Activated T-cell treated with anti-CD3 and anti-CD28 coated beads for 48 hours (primary cell): ENCODE data around the gene RPH3AL.

ENCODE experiments used
- DNase-seq: peaks from one replicate; pipeline ENCODE4 v3.0.0-alpha.2; 2020; ENCODE audit warnings: low read depth

The RPH3AL gene

GRCh38 chr17:300881-301280 lies 51.7 kb downstream of the RPH3AL start:
- no peak for DNase-seq

- DNase-seq, result no peak
These were observed 53.1 kb downstream of the RPH3AL start for GRCh38 chr17:299546-299945.

DNA sequence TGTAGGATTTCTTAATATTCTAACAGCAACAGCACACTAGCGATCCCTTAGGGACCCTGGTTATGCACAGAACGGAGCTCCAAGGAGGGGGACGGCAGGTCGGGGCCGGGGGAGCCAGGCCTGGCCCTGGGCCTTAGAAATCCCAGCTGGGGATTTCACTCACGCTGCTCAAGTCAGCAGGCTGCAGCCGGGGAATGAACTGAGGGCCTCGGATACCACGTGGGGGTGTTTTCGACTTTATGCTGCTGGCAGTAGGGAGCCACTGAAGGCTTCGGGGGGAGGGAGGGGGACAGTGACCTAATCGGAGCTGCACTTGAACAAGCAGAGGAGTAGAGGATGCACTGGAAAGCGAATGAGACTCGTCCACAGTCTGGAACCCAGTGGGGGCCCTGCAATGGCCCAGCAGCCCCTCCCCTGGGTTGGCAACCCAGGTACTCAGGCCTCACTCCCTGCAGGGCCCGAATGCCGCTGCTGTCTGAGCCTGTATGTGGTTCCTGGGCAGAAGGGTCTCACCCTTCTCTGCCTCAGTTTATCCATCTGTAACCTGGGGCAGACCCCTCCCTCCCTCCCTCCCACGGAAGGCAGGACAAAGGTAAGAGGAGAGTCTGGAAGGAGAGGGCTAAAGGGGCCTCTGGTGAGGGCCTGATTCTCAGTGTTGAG lies 53.7 kb downstream of the RPH3AL start:
- no peak for DNase-seq

DNA sequence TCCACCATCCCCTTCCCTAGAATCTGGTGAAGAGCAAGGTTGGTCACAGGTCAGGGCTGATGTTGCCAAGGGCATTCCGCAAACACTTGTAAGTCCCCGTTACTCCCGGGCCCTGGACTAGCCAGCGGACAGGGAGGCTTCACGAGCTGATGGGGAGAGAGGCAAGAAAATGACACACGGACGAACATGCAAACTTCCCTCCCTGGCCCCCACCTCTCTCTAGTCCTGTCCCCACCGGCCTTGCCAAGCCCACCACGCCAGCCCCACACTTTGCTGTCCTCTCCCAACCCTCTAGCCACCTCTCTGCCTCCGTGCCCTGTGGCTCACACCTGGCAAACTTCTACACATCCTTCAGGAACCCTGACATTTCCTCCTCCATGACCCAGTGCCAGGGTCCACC lies 54.8 kb downstream of the RPH3AL start:
- no peak for DNase-seq

- no peak for DNase-seq
These were observed 55.5 kb downstream of the RPH3AL start for GRCh38 chr17:296906-297690.

GRCh38 chr17:296379-296778 lies 56.2 kb downstream of the RPH3AL start:
- no peak for DNase-seq

- no peak for DNase-seq
These were observed 59.9 kb downstream of the RPH3AL start for GRCh38 chr17:292531-293382.

GRCh38 chr17:292016-292415 lies 60.6 kb downstream of the RPH3AL start:
- no peak for DNase-seq

GRCh38 chr17:291587-291986 lies 61.0 kb downstream of the RPH3AL start:
- no peak for DNase-seq

- no peak for DNase-seq
These were observed 62.0 kb downstream of the RPH3AL start for GRCh38 chr17:290626-291025.

DNA sequence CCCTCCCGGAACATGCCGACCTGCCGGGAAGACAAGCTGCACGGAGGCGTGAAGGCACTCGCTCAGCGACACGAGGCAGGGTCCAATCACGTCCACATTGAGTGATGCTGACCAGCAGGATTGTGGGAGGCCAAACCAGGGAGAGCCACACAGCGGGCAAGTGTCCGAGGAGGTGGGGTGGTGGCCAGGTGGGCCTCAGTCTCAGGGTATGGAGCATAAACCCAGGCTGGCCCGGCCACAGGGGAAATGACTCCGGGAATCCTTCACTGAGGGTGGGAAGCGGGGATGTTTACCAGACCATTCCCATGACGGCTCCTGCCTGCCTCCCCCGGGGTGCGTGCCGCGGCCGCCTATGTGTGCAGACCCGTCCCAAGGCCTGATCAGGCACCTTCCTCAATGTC lies 62.5 kb downstream of the RPH3AL start:
- no peak for DNase-seq

DNA sequence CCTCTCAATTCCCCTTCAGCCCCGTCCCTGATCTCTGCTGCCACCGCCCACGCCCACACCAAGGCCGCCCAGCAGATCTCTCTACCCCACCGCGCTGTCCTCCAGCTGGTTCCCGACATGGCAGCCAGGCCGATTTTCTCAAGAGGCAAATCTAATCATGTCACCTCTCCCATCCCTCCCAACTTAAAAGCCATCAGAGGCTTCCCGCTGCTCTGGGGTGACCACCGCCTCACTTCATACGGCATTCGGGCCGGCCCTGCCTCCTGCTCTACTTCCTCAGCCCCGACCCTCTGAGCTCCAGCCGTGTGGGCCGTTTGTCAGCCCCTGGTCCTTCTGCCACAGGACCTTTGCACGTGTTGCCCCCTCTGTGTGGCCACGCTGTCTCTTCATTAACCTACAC lies 63.2 kb downstream of the RPH3AL start:
- DNase-seq, result no peak

DNA sequence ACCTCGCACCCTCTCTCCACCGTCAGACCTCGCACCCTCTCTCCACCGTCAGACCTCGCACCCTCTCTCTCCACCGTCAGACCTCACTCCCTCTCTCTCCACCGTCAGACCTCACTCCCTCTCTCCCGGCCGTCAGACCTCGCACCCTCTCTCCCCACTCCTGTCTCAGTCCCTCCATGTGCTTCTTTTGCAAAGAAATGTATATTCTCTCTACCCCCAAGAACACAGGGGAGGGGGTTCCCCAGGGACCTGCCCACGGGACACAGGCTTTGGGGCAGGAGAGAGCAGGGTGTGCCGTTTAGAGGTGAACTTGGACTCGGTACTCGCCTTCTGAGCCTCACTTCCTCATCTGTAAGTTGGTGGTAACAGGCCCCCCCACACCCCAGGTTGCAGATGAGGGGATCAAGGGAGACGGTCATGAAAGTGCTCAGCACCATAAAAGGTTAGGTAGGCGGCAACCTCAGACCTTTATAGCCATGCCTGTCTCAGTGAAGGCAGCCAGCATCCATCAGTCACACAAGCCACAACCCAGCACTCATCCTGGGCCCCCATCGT lies 63.7 kb downstream of the RPH3AL start:
- no peak for DNase-seq

DNA sequence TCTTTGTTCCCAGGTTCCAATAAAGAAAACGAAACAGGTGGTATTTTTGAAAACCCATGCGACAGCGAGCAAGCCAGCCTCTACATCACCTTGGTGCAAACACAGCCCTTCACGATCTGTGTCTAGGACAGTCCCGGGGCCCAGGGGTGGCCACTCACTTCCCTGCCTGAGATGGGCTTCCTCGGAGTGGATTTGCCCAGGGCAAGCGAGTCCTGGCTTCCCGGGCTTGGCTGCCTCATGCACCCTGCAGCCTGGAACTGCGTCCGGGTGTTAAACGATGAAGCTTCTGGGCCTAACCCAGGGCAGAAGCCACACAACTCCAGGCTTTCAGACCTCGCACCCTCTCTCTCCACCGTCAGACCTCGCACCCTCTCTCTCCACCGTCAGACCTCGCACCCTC lies 66.0 kb downstream of the RPH3AL start:
- no peak for DNase-seq

DNA sequence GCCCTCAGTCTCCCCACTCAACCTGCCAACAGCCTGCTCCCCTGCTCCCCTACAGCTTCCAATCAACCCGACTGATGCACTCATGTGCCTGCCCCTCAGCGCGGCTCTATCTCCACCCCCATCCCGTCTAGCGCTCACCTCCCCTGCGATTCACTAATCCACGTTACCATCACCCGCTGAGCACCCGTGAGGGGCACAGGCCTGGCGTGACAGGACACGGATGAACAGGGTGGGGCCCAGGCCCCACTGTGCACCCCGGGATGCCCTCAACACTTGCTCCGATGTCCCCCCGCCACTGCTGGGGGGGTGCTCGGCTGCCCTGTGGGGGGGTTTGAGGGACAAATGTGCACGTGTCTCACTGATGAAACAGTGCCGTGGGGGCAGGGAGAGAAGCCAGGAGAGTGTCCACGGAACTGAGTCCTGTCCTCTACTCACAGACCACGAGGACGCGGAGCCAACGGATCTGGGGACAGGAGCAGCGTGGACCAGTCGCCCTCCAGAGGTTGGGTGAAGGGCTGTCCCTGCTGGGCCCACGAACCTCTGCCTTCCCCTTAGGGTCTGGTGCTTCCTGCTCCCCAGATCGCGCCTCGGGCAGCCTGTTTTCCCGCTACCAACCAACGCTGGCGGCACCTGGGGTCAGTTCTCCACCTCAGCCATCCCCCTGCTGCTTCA lies 66.7 kb downstream of the RPH3AL start:
- no peak for DNase-seq

DNA sequence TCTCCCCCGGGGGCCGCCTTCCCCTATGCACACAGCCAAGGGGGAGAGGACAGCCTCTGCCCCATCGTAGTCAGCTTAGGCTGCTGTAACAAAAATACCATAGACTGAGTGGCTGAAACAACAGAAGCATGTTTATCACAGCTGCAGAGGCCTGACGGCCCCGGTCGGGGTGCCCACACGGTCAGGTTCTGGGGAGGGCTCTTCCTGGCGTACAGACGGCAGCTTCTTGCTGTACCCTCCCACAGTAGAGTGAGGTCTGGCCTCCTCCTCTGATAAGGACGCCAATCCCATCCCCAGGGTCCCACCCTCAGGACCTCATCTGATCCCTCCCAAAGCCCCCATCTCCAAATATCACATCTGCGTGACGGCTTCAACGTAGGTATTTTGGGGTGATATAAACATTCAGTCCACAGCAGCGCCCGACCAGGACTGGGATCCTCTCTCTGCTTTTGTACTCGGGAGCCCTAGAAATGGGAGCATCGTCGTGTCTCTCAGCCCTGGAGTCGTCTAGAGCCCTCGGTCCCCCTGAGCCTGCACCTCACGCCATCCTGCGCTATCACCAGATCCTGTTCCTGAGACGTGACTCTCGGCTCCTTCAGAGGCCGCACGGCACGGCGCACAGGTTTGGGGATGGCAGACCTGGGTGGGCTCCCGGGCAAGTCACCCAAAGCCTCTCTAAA lies 67.8 kb downstream of the RPH3AL start:
- DNase-seq, result no peak

DNA sequence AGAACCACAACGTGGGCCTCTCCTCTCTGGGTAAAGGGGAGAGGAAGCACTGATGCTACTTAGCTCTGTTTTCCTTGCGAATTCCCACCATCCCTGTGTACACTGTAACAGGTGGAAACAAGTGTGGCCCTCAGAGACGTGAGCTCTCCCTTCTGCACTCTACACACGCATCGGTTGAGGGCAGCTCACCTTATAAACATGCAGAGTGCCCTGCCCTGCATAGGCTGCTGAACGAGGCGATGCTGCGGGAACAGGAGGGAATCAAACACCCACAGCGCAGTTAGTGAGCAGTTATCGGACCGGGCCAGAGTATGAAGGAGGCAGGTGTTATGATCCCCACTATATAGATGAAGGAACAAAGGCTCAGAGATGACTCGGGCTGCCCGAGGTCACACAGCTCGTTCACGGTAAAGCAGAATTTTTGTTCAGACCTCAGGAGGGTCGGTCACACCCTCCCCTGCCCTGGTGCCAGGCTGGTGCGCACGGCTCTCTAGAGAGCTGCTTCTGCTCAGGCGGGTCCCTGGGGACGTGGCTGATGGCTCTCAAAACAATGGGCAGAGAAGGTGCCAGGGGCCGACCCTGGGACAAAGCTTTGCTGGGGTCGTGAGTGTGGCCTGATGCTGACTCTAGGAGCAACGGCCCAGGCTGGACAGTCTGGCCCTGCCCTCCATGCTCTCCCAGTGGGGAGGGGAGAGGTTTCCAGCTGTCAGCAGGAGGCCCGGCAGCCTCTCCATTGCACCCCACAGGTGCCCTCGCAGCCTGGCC lies 68.5 kb downstream of the RPH3AL start:
- DNase-seq, result no peak

DNA sequence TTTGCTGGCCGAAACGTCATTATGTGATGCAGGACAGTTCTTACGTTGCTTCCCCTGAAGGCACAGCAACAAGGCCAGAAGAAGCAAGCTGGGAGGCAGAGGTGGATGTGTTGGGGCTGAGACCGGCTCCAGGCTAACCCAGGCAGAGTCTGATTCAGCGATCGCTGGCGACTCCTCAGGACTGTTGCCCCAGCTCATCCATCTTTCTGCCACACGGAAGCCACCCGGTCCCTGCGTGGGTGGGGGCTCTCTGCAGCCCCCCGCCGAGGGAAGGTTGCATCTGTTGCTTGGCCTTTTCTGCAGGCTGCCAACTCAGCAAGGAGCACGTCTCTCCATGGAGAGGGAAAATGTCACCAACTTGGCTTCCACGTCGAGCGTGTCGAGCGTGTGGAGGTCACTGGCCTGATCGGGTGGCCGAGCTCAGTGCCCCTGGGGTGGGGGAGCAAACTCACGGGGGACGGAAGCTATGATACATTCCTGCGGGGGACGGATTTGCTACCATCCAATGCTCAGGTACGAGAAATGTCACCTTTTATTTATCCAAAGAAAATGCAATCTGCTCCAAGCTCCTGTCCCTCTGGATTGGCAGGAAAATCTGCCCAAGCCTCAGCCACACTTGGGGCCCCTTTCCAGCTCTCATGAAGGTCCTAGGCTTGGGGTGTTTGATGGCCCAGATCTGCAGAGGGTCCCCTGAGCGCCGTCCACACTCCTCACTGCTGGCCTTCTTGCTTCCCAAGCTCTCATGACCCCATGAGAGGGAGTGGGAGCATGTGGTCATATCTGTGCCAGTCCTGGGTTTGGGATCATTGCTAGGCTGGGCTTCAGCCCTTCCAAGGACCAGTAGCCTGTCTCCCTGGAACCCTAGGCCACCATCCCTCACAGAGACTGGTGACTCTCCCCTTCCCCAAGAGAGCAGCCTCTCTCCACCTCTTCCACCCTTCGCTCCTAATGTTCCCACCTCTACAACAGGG lies 69.4 kb downstream of the RPH3AL start:
- no peak for DNase-seq
